ENCODE measurements around the gene CCRL2.

CCRL2 gene

DNA sequence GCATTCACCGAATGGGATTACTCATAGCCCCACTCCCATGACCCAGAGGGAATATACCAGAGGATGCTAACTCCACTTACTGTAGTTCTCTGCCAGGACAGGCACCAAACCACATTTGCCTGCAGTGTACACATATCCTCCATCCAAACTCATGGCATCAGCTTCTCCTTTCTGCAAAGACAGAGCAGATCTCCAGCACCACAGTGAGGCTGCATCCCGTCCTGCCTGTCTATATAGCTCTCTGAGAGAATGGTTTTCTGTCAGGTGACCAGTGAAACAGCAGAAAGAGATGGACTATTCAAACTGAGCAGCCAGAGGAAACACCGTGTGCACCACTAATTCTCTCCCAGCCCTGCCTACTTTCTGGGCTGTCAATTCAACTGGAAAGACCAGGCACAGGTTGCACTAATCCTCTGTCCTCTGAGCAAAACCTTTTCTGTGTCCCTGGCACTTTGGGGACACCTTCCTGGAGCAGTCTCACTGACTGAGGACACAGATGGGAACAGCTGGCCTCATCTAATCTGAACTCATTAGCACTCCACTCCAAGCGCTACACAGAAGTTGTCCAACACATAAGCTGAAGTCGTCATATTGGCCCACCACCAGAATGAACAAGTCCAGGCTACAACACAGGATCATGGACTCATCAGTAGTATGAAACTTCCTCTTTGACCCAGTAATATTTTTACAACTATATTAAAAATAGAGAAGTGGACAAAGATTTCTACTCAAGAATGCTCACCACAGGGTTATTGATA lies 40.3 kb downstream of the CCRL2 start (continued):
- TF ChIP-seq, protein P1, sequence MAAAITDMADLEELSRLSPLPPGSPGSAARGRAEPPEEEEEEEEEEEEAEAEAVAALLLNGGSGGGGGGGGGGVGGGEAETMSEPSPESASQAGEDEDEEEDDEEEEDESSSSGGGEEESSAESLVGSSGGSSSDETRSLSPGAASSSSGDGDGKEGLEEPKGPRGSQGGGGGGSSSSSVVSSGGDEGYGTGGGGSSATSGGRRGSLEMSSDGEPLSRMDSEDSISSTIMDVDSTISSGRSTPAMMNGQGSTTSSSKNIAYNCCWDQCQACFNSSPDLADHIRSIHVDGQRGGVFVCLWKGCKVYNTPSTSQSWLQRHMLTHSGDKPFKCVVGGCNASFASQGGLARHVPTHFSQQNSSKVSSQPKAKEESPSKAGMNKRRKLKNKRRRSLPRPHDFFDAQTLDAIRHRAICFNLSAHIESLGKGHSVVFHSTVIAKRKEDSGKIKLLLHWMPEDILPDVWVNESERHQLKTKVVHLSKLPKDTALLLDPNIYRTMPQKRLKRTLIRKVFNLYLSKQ (tag by site-specific recombination; IDR thresholded peaks at IDR 0.05; ENCODE audit: borderline replicate concordance), result no peak
- TF ChIP-seq, protein P2, sequence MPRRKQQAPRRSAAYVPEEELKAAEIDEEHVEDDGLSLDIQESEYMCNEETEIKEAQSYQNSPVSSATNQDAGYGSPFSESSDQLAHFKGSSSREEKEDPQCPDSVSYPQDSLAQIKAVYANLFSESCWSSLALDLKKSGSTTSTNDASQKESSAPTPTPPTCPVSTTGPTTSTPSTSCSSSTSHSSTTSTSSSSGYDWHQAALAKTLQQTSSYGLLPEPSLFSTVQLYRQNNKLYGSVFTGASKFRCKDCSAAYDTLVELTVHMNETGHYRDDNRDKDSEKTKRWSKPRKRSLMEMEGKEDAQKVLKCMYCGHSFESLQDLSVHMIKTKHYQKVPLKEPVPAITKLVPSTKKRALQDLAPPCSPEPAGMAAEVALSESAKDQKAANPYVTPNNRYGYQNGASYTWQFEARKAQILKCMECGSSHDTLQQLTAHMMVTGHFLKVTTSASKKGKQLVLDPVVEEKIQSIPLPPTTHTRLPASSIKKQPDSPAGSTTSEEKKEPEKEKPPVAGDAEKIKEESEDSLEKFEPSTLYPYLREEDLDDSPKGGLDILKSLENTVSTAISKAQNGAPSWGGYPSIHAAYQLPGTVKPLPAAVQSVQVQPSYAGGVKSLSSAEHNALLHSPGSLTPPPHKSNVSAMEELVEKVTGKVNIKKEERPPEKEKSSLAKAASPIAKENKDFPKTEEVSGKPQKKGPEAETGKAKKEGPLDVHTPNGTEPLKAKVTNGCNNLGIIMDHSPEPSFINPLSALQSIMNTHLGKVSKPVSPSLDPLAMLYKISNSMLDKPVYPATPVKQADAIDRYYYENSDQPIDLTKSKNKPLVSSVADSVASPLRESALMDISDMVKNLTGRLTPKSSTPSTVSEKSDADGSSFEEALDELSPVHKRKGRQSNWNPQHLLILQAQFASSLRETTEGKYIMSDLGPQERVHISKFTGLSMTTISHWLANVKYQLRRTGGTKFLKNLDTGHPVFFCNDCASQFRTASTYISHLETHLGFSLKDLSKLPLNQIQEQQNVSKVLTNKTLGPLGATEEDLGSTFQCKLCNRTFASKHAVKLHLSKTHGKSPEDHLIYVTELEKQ (tag by site-specific recombination; IDR thresholded peaks at IDR 0.05; ENCODE audit: borderline replicate concordance), result no peak

DNA sequence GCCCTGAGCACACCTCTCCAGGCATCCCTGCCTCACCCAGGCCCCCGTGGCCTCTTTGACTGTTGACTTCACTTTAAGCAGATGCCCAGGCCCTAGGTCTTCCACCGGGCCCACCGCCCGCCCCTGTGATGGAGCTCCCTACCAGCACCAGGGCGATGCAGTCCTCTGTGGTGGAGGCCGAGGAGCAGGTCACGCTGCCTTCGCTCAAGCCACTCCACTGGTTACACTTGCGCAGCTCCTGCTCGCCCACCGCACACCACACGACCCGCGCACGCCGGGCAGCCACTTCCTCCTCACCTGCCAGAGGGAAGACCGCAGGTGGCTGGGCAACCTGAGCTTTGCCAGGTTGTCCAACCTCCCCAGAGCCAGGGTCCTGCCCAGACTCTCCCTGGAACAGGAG lies 41.7 kb downstream of the CCRL2 start:
- TF ChIP-seq ZNF202 (tag by site-specific recombination; IDR thresholded peaks at IDR 0.05; ENCODE audit: borderline replicate concordance) (no peak), ZNF324 (tag by site-specific recombination; IDR thresholded peaks at IDR 0.05) (no peak), ZEB2 (tag by site-specific recombination; IDR thresholded peaks at IDR 0.05) (no peak), OSR2 (tag by site-specific recombination; IDR thresholded peaks at IDR 0.05) (no peak), SALL2 (tag by site-specific recombination; IDR thresholded peaks at IDR 0.05; ENCODE audit: borderline replicate concordance) (no peak), ZNF837 (tag by site-specific recombination; IDR thresholded peaks at IDR 0.05) (no peak), ZNF19 (tag by site-specific recombination; IDR thresholded peaks at IDR 0.05; ENCODE audit: low read depth) (no peak), ZNF664 (tag by site-specific recombination; IDR thresholded peaks at IDR 0.05) (no peak), KLF7 (tag by site-specific recombination; IDR thresholded peaks at IDR 0.05; ENCODE audit: borderline replicate concordance) (no peak)
- no peaks in the 10 kb centered on the region for H3K9me3 ChIP-seq (ENCODE audit: control insufficient read depth, insufficient read depth, low read depth, low read length)
- H3K36me3 ChIP-seq (ENCODE audit: control insufficient read depth in 2 of 2, insufficient read depth in 1 of 2, low read length in 2 of 2), result no peaks in the 10 kb centered on the region
- H3K4me1 ChIP-seq (ENCODE audit: control insufficient read depth, insufficient read depth, low read length), result no peaks in the 10 kb centered on the region
- POLR2A ChIA-PET, result no interaction called here
- no peak overlapping the region for H3K27ac ChIP-seq (ENCODE audit: extremely low read depth, low read depth, low read length)
- H3K4me3 ChIP-seq (ENCODE audit: low read depth, low read length), result no peak overlapping the region
- CTCF ChIA-PET, result interaction anchor here (0.6 to 1.9 kb wide), 5 partner anchors 15 to 926 kb away, joined by 3 to 7 read pairs (median 4); no protein-coding TSS in a partner anchor

DNA sequence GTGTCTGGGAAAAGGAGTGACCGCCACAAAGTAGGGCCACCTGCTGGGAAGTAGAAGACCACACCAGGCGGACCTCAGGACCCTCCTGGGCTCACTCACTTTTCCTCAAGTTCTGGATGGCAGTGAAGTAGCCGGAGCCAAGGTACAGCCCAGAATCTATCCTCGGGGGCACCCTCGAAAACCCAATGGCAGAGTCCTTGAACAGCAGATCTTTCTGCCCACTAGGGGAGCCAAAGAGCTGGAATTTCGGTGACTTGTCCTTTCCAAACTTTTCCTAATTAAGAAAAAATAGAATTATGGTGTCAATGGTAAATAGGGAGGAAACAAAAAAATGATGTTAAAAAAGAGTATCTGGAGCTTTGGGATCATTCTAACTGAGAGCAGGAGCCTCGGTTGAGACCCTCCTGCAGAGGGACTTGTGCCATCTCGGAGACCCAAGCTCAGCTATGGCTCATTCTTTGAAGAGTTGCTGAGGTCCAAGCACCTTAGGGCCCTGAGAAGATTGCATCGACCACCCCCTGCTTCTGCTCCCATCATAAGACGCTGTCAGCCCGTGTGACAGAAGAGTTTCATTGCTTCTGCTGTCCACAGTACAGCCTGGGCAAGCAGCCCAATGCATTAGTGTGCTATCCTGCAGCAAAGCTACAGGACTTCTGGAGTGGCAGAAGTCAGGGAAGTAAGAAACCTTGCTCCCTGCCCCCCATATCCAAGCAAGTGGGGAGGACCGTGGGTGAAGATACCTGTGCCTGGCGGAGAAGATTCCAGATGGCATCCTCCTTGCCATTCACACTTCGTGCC lies 42.9 kb downstream of the CCRL2 start:
- POLR2A ChIA-PET, result no interaction called here

More for the DNA sequence above, 42.9 kb downstream of the CCRL2 start:
- H3K27ac ChIP-seq (ENCODE audit: extremely low read depth, low read depth, low read length), result no peak overlapping the region
- H3K4me3 ChIP-seq (ENCODE audit: low read depth, low read length), result no peak overlapping the region
- no peak for TF ChIP-seq HIC1 (tag by site-specific recombination; IDR thresholded peaks at IDR 0.05)
- H3K4me1 ChIP-seq (ENCODE audit: control insufficient read depth, insufficient read depth, low read length), result no peaks in the 10 kb centered on the region
- no peaks in the 10 kb centered on the region for H3K36me3 ChIP-seq (ENCODE audit: control insufficient read depth in 2 of 2, insufficient read depth in 1 of 2, low read length in 2 of 2)
- CTCF ChIA-PET, result interaction anchor here (0.6 to 1.9 kb wide), 13 partner anchors 9 to 1496 kb away, joined by 3 to 10 read pairs (median 4); no protein-coding TSS in a partner anchor
- H3K9me3 ChIP-seq (ENCODE audit: control insufficient read depth, insufficient read depth, low read depth, low read length), result no peaks in the 10 kb centered on the region
